Fibroblast of the aortic adventitia (primary cell): ENCODE data around the gene ZEB1. TPM values are rescaled to one million over a fixed set of nuclear protein-coding genes. Genes with fewer than 3 reads are reported as not detected.
A peak's percentile ranks its signal among the peaks of the same experiment; 100 is the strongest.

Source experiments
- DNase-seq: peaks from one replicate; pipeline ENCODE4 v3.0.0-alpha.2; 2010; ENCODE audit warnings: low read depth
- H3K4me3 ChIP-seq: 2 replicates; pipeline ENCODE4 v1.5.1; 2011; ENCODE audit warnings: low read depth, mild to moderate bottlenecking, control low read depth, low read length, moderate library complexity
- total RNA-seq: library from RNA; depleted of rRNA; stranded (reverse); fragments of >200 nt; gene quantifications from 2 replicates; pipeline ENCODE4 v1.2.3, GENCODE V29; 2012; ENCODE audit warnings: low replicate concordance
- TF ChIP-seq, protein P1 (sequence below): IDR thresholded peaks from 2 replicates; pipeline ENCODE4 v1.5.1; 2011; ENCODE audit warnings: mild to moderate bottlenecking, low read length, control low read depth, inconsistent platforms; ENCODE audit not compliant: insufficient read depth

The ZEB1 gene
- total RNA-seq, 1 donor = 153 TPM

DNA sequence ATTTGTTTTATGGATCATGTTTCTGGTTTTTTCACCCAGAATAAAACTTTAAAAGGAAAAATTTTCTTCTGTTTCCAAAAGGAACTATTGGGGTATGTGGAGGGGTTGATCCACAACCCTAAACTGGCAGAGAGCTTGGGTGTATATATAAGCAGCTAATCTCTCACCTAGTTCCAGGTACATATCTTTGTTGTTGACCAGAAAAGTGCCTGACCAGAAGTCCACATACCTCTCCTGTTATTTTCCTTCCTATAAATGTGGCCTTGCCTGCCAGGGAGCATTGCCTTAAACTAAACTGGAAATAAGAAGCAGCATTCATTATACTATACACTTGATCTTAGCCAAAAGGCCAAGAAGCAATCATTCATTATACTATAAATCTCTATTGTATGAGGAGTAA is 112.0 kb downstream of the ZEB1 start:
- TF ChIP-seq, protein P1, sequence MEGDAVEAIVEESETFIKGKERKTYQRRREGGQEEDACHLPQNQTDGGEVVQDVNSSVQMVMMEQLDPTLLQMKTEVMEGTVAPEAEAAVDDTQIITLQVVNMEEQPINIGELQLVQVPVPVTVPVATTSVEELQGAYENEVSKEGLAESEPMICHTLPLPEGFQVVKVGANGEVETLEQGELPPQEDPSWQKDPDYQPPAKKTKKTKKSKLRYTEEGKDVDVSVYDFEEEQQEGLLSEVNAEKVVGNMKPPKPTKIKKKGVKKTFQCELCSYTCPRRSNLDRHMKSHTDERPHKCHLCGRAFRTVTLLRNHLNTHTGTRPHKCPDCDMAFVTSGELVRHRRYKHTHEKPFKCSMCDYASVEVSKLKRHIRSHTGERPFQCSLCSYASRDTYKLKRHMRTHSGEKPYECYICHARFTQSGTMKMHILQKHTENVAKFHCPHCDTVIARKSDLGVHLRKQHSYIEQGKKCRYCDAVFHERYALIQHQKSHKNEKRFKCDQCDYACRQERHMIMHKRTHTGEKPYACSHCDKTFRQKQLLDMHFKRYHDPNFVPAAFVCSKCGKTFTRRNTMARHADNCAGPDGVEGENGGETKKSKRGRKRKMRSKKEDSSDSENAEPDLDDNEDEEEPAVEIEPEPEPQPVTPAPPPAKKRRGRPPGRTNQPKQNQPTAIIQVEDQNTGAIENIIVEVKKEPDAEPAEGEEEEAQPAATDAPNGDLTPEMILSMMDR = no peak
- H3K4me3 ChIP-seq = no peak overlapping the region
- DNase-seq = no peak

DNA sequence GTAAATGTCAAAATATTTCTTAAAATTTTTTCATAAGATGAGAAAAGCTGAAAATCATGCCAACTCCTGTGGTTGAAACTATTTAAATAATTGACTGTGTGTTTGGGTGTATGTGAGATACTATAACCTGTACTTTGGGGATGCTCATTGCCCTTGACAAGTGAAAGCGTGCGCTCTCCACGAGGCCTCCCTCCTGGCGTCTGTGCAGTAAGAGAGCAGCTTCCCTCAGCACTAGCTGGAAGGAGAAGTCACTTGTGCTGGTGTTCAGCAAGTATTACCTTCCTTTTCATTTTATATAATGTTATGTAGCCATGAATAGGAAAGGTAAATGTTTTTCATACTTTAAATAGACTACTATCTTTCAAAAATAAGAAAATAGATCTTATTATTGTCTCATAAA is 118.9 kb downstream of the ZEB1 start:
- no peak for DNase-seq
- TF ChIP-seq, protein P1 = no peak
- H3K4me3 ChIP-seq = no peak overlapping the region

DNA sequence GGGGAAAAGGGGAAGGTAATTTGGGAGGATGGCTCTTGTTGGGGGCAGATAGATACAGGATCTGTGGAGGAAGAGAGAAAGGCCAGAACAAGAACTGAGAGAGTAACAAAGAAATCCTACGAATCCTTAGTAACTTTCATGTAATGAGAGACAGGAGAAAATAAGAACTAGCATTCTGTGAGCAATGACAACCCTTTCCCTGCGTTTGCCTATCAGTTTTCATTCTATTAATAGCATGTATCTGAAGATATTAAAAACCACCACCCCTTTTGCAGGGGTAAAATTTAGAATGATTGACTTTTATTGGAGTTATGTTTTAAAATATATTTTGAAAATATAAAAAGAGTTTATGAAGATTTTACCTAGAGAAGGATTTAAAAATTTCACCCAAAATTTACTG is 132.8 kb downstream of the ZEB1 start:
- TF ChIP-seq, protein P1 = no peak
- no peak overlapping the region for H3K4me3 ChIP-seq
- no peak for DNase-seq

DNA sequence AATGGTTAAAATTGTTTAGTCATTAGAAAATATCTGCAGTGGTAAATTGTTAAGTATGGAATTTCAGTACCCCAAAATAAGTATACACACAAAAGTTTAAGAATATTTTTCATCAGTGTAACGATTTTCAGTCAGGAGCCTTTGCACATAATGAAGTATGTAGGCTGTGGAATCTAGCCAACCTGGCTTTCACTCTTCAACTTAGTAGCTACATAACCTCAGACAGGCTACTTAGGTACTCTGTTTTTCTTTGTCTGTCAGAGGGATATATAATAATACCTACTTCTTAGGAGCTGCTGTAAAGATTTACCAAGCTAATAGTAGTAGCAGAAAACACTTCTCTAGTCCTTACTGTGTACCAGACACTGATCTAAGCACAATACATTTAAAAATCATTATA is 137.5 kb downstream of the ZEB1 start:
- peak; percentile 27 for DNase-seq
- H3K4me3 ChIP-seq = no peak overlapping the region
- TF ChIP-seq, protein P1 = no peak

DNA sequence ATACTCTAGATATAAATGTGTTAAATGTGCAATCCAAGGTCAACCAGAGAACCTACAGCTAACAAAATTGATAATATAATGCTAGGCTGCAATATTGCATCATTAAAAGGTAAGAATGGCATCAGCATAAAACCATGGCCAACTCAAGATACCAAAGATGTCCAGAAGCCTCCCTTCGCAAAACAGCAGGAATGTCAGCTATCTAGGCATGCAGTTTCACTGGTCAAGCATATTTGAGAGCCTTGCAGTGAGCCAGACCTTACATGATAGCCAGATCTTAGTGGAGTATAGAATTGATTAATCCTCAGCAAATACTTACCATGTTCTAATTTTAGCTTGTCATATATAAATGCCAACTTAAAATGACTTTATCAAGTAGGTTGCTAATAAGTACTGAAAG is 138.8 kb downstream of the ZEB1 start:
- H3K4me3 ChIP-seq = no peak overlapping the region
- peak; percentile 52 for DNase-seq
- TF ChIP-seq, protein P1 = no peak

DNA sequence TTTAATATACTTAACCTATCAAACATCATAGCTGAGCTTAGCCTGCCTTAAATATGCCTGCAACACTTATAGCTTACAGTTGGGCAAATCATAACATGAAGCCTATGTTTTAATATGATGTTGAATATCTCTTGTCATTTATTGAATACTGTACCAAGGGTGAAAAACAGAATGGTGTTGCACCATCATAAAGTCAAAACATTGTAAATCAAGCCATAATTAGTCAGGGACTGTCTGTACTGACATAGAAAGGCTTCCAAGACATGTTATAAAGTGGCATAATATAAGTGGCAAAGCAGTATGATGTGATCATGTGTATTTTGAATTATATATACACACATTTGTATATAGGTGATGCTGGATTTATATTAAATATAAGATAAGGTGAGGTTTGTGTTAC is 140.0 kb downstream of the ZEB1 start:
- no peak for DNase-seq
- TF ChIP-seq, protein P1 = no peak
- no peak overlapping the region for H3K4me3 ChIP-seq

DNA sequence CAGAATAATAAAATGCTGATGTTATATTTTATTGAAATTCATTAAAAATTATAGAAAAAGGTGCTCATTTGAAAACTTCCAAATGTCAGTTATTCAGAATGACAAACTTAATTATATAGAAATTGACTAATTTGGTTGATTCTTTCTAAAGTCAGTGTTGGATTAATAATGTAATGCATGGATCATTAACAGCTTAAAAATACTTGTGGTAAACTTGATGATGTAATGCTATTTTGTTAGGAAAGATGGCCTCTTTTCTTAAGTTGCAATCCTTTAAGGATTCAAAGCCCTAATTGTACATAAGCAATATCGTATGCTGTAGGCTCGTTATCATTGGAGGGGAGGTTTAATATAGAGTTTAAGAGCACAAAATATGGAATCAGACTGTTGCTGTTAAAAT is 141.2 kb downstream of the ZEB1 start:
- no peak for DNase-seq
- no peak overlapping the region for H3K4me3 ChIP-seq
- TF ChIP-seq, protein P1 = no peak
